ENCODE data around the gene LMX1A.

LMX1A gene

DNA sequence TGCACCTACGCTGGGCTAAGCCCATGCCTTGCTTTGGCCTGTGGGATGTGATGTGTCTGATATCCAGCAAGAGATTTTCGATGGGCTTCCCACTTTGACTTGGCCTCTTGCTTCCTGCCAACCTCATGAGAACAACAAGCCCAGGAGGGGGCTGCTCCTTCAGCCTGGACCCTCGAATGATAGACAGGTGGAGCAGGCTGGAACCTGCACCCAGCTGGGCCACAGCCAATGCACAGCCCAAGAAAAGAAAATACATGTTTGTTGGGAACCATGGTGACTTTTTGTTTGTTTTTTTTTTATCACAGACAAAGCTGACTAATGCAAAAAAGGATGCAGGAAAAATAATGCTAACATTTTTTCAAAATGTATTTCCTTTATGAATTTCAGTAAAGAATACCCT is 144.3 kb downstream of the LMX1A start:
- DNase-seq, result no peak

DNA sequence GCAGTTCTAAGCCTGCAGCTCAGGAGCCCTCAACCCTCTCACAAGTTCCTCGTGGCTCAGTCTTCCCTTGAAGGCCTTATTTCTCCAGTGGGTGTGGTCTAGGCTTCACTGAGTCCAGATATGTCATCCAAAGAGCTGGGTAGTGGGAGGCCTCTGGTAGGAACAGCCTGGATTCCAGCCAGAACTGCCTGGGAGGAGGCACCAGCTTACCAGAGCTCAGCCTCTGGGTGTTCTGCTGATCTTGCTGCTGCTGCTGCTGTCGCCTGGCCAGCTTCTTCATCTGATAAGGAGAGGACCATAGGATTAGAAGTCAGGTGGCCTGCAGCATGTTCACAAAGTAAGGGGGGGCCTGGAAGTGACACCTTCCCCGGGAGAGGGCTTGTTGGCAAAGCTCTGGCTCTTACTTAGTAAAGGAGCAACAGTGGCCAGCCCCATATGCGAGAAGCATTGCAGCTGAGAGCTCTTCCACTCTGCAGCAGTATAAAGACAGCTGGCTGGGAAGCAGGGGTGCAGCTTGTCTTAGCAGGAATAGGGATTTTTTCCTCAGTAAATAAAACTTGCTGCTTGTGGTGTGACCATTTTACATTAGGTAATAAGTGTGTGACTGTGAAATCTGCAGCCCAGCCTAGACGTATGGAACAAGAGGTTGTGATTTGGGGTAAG is 148.5 kb downstream of the LMX1A start:
- no peak for DNase-seq

DNA sequence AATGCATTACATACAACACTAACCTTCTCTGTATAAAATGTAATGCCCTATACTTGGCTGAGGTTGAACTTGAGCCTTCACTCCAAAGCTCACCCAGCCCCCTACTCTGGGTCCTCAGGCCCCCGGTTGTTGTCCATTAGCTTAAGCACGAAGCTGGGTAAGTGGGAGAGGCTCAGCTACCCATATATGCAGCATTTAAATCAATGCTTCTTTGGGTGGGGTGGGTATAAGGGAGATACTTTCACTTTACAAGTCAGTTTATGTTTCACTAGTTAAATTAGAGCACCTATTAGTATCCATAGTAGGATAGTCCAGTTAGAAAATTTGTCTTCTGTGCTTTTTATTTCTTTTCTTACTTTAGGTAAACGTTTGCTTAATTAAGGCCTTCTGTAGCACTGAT is 151.4 kb downstream of the LMX1A start:
- DNase-seq, result no peak

DNA sequence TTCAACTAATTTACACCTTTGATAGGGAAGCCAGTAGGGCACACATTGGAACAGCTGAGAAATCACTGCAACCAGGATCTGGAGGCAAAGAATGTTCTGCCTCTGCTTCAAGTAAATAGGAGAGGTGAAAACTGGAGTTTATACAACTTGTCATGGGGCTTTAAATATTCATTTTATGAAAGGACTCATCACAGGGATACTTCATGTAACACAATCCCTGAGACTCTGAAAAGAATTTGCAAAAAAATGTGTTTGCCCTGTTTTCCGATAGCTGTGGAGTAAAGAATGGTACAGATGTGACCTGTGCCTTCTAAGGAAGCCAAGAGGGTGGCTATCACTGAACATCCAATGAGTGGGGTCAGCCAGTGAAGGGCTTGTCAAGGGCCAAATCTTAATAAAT is 152.0 kb downstream of the LMX1A start:
- DNase-seq, result no peak

DNA sequence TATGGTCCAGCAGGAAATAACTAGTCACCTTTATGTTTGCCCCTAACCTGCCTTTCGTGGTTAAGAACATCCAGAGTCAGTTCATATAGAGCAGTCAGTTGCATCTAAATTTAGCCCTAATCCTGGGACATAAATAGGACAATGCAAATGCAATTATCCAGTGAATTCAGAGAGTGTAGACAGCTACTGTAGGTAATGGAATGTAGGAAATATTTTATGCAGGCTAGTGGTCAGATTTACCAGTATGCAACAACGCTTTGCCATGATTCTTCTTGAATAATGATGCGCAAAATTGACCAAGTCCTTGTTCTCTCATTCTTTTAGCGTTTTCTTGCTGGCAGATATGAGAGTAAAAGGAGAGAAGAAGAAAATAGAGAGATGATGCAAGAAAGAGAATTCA is 165.4 kb downstream of the LMX1A start:
- no peak for DNase-seq

DNA sequence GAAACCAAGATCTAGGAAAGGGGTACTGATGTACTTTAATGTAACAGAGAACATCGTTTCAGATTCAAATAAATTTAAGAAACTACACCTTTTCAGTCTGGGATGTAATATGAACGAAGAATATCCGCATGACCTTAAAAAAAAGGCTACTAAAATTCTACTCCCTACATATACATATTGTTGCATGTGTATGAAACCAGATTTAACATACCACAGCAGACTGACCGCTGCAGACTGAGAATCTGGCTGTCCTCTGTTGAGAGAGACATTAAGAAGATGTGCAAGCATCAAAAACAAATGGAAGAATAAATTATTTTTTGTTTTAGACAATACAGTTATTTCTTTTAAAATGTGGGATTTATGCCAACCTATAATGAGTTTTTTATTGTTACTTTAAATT is 166.6 kb downstream of the LMX1A start:
- no peak for DNase-seq

DNA sequence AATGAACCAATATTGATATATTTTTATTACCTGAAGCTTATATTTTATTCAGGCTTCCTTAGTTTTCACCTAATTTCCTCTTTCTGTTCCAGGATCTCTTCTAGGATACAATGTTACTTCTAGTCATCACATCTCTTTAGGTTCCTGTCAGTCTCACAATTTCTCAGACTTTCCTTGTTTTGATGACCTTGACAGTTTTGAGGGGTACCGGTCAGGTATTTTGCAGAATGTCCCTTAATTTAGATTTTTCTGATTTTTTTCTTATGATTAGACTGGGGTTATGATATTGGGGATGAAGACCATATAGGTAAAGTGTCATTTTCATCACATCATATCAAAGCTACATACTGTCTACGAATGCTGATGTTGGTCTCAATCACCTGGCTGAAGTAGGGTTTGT is 167.5 kb downstream of the LMX1A start:
- no peak for DNase-seq

DNA sequence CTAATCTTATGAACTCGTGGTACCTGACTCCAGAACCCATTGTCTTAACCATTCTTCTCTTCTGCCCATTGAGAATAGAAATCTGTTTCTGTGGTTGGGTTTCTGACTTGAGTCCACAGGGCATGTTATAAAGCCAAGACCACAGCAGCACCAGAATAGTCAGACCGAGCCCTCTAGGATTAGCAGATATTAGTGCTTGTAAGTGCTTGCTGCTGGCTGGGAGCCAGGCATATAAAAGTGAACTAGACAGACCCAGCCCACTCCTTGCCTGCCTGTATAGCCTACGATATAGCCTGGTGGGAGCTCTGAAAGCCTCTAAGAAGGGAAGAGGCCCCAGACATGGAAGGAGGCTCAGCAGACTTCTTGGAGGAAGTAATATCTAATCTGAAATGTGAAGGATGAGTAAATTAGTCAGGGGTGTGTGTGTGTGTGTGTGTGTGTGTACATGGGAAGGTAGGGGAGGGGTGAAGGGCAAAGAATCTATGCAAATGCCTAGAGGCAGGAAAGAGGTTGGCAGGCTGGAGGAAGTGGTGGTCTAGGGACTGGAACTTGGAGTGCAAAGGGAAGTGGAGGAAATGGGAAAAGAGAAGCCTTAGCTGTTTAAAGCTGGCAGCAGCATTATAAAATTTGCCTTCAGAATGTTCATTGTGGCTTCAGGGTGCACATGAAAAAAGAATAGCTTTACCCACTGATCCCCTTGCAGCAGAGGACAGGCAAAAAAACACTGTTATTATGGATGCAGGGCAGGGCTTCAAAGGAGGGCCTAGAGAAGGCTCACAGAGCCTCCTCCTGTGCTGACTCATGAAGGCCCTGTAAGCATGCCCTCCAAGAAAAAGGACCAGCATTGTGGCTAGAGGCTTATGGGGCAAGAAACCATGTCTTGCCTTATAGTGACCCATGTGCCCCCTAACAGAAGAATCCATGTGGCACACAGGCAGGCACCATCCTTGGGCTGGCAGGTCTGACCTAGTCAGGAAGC is 169.2 kb downstream of the LMX1A start:
- DNase-seq, result no peak

DNA sequence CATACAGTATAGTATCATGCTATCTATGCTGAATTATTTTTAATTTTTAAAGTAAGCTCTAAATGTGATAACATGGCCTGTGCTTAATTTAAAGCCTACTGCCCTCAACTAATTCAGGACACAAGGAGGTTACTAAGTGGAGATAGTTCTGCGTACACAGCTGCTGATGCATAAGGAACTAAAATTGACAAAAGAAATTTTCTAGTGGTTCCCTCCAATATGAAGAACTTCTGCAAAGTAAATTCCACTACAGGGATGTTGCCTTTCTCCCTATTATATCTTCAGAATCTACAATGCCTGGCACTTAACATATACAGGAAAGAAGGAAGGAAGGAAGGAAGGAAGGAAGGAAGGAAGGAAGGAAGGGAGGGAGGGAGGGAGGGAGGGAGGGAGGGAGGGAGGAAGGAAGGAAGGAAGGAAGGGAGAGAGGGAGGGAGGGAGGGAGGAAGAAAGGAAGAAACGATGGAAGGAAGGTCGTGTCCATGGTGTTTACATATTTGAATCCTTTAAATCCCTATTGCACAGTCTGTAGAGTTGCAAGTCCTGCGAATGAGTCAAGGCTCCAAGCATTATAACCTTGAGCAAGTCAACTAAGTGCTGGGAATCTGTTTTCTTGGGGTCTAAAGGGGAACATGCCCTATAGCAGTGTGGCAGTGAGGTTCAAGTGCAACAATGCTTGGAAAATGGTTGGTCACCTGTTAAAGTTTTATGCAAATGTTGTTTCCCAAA is 171.2 kb downstream of the LMX1A start:
- DNase-seq, result no peak

DNA sequence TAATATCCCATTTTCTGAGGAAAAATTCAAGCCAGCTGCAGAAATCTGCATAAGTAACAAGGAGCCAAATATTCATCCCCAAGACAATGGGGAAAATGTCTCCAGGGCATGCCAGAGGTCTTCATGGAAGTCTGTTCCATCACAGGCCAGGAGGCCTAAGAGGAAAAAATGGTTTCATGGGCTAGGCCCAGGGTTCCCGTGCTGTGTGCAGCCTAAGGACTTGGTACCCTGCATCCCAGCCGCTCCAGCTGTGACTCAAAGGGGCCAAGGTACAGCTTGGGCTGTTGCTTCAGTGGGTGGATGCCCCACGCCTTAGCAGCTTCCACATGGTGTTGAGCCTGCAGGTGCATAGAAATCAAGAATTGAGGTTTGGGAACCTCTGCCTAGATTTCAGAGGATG is 173.5 kb downstream of the LMX1A start:
- no peak for DNase-seq

DNA sequence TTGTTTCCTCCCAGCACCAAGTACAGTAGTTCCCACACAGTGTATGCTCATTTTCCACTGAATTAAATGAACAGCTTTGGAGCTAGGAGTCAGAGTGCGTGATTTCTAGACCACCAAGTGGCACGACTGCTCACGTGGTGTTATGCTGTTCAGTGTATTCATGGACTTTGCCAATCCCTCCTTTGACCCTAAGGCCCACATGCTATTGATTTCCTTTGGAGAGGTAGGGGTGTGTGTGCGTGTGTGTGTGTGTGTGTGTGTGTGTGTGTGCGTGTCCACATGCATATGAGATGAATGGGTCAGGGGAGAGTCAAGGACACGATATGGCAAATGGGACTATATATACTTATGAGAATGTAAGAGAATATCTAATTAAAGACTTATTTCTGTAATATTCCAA is 177.2 kb downstream of the LMX1A start:
- no peak for DNase-seq

DNA sequence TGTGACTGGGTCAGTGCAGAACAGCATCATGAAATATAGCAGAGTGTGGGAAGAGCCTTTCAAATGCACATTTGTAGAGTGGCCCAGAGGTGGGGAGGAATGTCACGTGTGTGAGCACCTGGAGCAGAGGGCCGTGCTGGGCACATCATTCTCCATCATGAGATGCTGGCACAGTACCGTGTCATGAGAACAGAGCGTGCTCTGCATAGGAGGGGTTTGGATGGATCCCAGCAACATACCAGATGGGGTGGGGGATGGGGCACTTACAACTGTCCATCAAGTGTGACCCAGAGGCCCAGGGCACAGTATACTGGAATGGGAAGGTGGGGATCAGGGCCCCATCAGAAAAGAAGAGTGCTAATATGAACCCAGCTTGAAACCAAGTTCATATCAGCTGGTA is 182.0 kb downstream of the LMX1A start:
- DNase-seq, result no peak

DNA sequence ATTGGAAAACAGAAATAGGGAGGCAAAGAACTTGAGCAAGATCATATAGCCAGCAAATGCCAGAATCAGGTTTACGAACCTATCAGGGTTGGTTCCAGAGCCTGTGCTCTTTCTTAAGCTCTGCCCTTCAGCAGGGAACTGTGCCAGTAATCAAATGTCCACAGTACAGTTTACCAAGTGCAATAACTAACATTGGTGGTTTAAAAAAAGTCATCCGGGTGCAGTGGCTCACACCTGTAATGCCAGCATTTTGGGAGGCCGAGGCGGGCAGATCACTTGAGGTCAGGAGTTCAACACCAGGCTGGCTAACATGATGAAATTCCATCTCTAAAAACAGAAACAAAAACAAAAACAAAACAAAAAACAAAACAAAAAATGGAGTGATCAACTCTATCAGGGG is 182.7 kb downstream of the LMX1A start:
- no peak for DNase-seq

DNA sequence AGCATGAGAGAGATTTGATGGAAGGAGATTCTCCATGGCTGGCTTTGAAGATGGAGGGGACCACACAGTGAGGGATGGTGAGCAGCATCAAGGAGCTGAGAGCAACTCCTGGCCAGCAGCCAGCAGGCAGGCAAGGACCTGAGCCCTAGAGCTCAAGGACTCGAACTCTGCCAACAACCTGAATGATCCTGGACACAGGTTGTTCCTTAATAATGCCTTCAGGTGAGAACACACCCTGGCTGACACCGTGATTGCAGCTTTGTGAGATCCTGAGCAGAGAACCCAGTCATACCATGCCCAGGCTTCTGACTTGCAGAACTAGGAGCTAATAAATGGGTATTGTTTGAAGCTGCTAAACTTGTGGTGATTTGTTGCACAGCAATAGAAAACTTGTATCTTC is 183.1 kb downstream of the LMX1A start:
- no peak for DNase-seq

DNA sequence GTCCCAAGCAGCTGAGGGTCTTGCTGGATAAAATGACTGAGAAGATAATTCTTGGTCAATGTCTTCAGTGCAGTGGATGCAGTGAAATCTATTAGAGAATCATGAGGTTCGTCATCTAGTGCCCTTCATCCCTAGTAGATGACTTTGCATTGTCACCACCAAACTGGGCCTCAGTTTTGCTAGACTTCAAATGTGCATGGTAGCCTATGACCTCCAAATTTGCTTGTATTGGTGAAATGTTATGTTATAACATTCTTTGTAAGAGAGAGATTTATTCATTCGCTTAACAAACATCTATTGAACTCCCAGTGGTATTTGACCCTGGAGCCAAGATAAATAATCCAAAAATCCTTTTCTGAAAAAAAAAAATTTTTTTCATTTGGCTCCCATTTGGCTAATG is 183.8 kb downstream of the LMX1A start:
- DNase-seq, result no peak

DNA sequence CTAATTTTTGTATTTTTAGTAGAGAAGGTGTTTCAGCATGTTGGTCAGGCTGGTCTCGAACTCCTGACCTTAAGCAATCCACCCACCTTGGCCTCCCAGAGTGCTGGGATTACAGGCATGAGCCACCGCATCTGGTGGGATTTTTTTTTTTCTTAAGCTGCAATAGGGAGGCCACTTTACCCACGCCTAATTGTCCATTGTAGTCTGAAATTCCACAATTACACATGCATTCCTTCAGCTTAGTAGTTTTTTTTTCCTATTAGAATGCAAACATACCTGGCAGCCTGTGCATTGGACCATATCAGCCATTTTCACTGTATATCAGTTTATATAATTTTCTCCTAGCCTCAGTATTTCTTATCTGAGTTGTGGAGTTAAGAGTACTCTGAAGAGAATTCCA is 186.8 kb downstream of the LMX1A start:
- DNase-seq, result no peak

DNA sequence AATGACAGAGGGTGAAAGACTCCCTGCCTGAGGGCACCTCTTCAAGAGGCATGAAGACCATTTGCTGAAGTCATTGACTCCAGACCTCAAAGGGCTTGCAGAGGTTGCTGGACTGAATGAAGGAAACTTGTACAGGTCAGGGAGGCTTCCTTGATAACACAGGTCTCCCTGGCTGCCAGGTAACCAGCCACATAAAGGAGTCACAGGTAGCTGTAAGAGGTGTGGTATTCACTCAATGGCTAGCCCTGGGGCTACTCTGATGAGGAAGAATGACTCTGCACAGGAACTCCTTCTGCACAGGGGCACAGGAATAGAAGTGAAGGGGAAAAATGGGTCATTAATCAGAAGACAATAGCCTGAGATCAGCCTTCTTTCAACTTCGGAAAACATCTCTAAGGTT is 187.5 kb downstream of the LMX1A start:
- DNase-seq, result no peak

DNA sequence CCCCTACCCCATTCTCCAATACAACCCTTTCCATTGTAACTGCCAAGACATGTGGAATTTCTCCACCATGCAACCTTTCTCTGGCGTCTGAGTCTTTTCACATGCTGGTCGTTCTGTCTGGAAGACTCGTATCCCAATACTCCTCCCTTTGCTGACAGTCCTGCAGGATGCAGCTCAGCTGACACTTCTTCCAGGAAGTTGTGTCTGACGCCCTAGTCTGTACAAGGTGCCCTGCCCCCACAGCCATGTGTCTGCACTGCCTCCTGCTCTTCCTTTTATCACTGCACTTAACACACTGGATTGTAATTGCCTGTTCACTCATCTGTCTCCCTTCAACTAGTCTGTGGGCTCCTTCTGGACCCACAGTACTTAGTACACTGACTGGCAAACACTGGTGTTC is 188.0 kb downstream of the LMX1A start:
- no peak for DNase-seq

DNA sequence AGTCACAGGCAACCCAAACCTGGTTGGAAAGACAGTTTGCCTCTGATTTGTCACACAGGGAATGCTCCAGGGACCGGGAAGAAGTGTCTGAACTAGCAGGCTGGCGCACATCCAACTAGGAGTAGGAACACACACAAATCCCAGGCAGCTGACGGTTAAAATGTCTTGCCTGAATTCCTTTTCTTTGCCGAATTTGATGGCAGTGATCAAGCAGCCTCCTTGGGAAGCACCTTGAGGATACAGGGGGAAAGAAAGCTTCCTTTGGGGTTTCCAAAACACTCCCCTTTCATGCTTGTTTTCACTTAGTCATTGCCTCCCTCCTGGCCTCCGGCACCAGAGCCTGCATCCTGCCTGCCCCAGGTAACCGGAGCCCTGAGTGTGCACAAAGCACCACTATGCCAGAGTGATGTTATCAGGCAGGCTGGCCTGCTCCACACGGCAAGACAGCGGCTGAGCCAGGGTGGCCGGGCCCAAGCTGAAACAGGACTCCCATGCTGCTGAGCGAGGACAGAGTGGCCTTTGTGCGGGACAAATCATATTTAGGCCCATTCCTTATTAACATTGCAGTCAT is 193.8 kb downstream of the LMX1A start:
- no peak for DNase-seq

DNA sequence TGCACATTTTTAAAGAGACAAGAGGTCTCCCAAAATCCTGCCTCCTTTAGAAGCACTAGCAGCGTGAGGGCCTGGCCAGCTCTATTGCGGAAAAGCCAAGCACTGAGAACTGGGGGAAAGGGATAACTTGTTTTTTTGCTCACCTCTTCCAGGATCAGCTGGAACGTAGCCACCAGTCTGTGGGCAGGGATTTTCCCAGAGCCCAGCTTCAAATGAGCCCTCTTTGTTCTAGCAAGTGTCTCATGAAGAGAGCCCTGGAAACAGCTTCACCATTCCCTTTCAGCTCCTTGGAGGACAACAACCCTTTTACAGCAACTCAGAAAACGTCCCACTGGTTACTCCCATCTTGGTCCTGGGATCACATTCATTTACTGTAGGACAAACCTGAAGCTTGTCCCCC is 195.4 kb downstream of the LMX1A start:
- DNase-seq, result no peak

DNA sequence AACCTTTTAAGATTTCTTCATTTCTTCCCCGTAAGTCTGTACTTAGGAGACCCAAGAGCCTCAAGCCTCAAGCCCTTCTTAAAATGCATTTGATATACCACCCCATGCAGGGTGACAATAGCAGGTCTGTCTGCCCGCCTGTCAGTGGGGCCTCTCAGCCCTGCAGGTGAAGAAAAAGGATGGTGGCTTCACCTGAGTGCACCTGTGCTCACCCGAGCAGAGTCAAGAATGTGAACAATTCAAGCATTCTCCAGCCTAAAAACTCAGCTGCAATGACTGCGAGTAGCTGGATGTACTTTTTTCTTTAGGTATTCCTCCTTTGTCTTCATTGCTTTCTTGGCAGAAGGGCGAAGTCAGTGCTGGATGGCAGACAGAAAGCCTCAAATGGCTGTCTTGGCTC is 203.3 kb downstream of the LMX1A start:
- no peak for DNase-seq

DNA sequence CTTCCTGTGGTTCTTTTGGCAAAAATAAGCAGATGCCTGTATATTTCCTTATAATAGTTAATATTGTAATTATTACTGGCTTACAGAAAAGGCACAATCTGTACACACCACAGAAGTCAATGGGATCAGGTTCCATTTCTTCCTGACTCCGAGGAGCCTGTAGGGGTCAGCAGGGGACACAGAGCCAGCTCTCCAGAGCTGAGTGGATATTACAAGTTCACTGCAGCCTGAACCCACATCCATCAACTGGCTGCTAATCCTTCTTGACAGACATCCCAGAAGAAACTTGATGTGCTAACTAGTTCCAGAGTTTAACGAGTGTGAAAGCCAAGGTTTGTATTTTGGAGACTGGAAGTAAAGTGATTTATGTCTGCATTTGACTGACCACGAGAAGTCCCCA is 203.8 kb downstream of the LMX1A start:
- no peak for DNase-seq

DNA sequence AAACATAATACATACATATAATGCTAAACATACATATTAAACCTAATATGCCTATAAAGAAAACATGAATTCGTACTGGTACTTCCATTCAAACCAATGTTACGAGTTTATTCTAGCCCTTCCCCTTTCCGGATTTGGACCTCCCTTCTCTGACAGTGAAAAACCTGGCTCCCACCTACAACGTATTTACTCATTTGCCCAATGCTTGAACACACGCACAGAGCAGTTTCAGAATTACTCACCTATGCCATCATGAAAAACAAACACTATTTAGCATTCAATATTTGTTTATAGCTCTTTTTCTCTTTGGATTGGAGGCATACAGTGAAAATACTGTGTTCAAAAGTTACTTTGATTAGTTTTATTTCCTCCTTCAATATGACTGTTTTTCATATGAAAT is 204.4 kb downstream of the LMX1A start:
- no peak for DNase-seq

Data from CD4-positive, alpha-beta T cell treated with Interleukin-4 for 4 hours (primary cell).